NCI-H146 (cell line): Measurements from ENCODE around the gene GSTT2.

Source experiments
- DNase-seq: peaks from one replicate; lab custom pipeline; 2025; lab: John Stamatoyannopoulos, UW

The GSTT2 gene

DNA sequence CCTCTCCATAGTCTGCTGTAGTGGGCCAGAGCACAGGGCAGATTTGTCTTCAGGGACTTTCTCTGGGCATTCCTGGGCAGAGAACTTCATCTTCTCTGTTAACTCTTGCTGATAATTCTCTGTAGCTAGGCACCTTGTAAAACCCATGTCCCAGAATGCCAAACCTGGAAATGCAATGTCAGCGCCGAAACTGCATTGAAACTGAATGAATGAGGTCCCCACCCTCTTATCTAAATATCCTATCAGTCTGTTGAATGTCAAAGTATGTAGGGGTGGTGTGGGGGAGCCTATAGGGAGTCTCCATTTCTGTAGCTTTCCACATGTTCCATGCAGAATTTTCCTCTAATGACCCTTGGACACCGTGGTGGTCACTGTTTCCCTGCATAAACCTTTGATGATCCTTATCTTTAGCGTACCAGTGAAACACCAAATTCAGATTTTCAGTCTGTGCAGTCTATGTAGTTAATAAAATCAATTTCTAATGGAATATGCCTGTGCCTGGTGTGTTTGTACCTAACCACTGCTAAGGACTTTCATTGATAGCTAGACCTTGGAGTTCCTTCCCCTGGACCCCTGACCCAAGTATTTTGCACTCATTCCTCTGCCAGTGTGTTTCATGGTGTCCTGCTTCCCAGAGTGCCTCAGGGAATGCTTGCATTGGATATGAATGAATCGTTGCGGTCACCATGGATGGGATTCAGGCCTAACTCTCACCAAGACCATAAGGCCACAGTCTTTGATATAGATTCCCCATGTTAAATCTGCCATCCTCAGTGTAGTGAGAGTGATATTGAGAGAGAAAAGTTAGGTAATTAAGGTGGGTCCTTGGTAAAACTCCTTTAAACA, 28.7 kb downstream of the GSTT2 start:
- no peak for DNase-seq

DNA sequence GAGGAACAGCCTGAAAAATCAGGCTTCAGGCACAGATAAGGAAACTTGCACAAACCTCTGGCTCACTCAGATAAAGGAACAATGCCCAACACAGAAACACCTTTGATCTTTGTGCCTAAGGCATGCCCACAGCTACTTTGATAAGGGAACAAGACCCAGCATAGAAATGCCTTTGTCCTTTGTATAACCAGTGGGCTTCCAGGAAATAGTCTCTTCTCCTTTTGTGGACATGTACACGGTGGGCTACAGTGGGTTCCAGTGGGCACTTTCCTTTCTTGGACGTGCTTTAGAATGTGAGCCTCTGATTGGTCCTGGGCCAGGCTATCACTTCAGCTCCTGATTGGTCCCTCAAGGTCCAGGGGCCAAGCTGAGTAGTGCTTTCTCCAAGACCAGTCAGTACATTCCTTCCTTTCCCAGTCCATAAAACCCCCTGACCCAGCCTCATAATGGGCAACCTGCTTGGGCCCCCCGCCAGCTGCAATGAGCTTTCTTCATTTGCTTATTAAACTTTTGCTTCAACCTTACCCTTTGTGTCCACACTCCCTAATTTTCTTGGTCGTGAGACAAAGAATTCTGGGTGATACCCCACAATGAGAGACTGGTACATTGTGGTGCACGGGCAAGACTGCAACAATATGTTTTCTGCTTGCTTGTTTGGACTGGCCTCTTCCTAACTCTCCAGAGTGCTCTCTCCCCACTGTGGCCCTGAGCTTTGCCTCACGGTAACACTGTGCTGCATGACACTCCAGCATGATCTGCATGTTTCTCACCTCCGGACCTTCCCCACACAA, 29.5 kb downstream of the GSTT2 start:
- DNase-seq, result no peak

DNA sequence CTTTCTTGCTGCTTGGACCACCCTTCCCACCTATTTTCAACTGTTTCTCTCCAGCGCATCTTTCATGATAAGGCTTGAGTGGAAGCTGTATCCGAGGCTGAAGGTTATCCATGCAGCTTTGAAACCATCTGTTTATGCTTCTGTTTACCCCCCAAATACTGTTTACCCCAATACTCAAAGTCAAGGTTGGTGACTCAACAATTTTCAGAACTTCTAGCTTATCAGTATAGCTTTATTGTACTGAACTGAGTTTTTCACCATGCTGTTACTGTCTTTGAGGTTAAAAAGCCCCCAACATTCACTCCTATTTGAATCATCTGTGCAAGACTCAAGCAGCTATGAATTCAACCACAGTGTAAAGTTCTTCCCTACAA, 30.1 kb downstream of the GSTT2 start:
- no peak for DNase-seq

DNA sequence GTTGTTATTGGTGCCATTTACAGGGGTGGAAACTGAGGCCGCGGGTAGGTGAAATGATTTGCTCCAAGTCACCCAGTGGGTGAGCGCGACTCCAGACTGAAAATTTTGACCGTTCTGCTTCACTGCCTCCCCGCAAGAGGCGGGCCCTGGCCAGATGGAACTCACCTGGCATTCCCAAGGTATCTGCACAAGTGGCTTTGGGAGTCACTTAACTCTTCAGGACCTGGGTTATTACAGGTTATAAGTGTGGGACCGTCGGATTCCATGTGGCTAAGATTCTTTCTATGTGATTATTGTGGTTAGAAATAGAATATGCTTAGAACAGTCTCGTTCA, 31.8 kb downstream of the GSTT2 start:
- DNase-seq, result peak; percentile 42

DNA sequence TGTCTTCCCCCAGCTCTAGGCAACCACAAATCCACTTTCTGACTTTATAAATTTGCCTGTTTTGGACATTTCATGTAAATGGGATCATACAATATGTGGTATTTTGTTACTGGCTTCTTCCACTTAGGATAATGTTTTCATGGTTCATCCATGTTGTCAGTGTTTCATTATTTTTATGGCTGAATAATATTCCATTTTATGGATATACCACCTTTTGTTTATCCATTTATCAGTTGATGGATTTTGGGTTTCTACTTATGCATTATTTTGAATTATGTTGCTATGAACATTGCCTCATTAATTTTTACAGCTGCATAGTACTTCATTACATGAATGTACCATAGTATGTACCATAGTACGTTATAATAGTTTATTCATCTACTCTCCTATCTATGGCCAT, 36.2 kb downstream of the GSTT2 start:
- DNase-seq, result no peak

DNA sequence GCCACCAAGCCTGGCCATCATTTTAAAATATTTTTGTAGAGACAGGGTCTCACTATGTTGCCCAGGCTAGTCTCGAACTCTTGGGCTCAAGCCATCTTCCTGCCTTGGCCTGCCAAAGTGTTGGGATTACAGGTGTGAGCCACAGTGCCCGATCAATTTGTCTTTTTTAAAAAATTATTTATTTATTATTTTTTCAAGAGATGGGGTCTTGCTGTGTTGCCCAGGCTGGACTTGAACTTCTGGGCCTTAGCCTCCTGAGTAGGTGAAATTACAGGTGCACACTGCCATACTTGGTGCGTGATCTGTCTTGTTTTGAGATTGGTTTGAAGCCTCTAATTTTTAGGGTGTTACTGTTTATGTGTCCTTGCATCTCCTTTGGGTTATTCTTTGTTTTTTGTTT, 41.4 kb downstream of the GSTT2 start:
- DNase-seq, result no peak

DNA sequence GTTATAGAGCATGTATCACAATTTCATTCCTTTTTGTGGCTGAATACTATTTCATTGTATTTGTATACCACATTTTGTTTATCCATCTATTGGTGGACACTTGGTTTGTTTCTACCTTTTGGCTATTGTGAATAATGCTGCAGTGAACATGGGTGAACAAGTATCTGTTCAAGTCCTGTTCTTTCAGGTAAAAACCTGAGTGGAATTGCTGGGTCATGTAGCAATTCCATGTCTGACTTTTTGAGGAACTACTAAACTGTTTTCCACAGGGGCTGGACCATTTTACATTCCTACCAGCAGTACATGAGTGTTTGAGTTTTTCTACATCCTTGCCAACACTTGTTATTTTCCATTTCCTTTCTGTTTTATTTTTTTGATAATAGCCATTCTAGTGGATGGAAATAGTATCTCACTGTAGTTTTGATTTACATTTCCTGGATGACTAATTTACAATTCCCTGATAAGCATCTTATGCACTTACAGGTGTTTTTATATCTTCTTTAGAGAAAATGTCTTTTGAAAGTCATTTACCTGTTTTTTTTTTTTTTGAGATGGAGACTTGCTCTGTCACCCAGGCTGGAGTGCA, 43.4 kb downstream of the GSTT2 start:
- no peak for DNase-seq

DNA sequence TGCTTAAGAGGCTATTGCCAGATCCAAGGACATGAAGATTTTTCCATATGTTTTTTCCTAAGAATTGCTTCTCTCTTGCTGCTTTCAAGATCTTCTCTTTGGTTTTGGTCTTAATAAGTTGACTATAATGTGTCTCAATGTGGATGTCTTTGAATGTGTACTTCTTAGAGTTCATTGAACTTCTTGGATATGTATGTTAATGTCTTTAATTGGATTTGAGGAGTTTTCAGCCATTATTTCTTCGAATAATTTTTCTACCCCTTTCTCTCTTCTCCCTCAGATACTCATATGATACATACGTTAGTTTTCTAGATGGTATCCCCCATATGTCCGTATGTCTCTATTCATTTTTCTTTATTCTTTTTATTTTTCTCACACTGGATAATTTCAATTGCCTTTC, 44.4 kb downstream of the GSTT2 start:
- no peak for DNase-seq

DNA sequence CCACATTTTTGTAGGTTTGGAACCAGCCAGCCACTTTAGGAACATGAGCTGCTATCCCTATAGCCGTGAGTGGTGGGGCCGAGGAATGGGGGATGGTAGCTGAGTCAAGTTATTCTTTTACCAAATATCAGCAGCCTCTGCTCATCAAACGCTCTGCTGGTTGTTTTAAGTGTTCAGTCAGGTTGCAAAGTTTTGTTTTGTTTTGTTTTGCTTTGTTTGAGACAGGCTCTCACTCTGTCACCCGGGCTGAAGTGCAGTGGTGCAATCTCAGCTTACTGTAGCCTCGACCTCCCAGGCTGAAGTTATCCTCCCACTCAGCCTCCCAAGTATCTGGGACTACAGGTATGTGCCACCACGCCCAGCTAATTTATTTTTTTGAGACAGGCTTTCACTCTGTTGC, 45.5 kb downstream of the GSTT2 start:
- no peak for DNase-seq

DNA sequence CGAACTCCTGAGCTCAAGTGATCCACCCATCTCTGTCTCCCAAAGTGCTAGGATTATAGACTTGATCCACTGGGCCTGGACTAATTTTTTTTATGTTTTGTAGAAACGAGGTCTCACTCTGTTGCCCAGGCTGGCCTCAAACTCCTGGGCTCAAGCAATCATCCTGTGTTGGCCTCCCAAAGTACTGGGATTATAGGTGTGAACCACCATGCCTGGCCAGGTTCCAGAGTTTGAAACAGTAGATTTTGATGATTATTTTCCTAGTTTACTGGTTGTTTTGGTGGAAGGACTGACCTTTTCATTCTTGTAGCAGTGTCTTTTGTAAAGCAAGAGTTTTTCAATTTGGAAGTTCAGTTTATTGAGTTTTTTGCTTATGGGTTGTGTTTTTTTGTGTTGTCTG, 46.1 kb downstream of the GSTT2 start:
- DNase-seq, result no peak

DNA sequence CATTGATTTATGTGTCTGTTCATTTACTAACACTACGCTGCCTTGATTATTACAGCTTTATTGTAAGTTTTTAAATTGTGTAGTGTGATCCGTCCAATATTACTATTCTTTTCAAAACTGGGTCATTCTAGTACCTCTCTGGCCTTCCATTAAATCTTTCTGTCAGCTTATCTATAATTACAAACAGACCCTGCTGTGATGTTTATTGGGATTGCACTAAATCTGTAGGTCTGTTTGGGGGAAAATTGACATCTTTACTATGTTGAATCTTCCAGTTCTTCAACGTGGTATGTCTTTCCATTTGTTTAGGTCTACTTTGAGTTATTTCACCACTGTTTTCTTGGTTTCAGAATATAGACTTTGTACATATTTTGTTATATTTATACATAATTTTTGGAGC, 46.8 kb downstream of the GSTT2 start:
- peak; percentile 31 for DNase-seq

DNA sequence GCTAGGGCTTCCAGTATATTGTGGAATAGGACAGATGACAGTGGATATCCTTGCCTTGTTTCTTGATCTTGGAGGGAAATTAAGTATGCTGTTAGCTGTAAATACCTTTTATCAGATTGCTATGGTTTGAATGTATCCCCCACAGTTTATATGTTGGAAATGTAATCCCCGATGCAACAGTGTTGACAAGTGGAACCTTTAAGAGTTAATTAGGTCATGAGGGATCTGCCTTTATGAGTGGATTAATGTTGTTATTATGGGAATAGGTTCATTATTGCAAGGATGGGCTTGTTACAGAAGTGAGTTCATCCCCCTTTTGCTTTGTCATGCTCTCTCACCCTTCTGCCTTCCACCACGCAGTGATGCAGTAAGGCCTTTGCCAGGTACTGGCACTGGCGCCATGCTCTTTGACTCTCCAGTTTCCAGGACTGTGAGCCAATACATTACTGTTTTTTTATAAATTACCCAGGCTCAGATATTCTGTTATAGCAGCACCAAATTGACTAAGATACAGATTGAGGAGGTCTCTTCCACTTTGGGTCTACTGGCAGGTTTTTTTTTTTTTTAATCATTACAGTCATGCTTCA, 47.5 kb downstream of the GSTT2 start:
- DNase-seq, result no peak

DNA sequence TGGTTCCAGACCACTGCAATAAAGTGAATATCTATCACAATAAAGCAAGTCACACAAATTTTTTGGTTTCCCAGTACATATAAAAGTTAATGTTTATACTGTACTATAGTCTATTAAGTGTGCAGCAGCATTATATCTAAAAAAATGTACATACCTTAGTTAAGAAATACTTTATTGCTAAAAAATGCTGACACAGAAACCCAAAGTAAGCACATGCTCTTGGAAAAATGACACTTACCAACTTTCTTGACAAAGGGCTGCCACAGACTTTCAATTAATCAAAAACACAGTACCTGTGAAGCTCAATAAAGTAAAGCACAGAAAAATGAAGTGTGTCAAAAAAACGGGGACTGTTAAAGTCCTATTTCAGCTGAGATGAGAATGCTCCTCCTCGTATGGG, 48.1 kb downstream of the GSTT2 start:
- DNase-seq, result no peak

DNA sequence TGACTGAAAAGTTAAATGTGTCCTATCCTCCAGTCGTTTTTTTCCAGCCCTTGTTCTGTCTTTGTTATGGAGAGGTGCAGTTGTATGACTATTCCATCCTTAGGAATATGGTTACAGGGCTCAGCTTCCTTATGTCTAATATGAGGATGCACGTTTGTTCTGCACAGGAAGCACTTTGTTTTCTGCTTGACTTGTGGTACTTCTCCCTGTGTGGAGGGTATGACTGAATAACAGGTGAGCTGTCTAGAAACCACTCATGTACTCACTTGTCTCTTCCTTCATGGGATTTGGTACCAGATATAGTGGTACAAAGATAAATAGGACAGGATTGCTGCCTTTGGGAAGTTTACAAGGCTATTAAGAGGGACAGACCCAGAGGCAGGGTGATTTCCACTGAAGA, 48.6 kb downstream of the GSTT2 start:
- DNase-seq, result no peak

DNA sequence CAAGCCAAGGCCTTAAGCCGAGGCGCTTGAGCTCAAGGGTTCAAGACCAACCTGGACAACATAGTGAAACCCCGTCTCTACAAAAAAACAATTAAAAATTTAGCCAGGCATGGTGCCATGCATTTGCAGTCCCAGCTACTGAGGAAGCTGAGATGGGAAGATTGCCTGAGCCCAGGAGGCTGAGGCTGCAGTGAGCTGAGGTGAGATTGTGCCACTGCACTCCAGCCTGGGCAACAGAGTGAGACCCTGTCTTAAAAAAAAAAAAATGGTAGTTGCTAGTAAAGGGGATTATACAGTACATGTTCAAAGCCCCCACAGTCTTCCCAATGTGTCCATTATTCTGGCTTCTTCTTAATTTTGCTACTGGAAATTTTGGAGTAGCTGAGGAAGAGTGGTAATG, 49.4 kb downstream of the GSTT2 start:
- no peak for DNase-seq

DNA sequence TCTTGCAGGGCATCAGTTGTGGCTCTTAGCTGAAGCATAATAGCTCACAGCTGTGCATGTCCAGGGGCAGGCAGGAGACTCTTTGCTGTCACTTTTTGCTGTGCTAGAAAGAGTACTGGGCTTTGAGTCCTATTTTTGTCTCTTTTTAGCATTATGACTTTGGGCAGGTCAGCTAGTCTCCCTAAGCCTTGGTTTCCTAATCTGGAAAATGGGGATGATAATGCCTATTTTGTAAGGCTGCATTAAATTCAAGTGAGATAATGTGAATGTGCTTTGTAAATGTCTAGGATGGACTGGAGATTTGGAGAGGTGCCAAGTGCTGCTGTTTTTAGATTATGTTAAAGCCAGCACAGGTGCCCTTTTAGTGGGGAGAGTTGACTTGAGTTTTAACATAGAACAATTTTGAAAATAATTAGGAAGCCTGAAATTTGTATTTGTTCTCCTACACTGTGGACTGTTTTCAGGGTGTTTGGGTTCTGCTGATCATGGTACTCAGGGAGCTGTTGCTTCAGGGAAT, 50.3 kb downstream of the GSTT2 start:
- peak; percentile 2 for DNase-seq
